RWPE1 (cell line): ENCODE data around the gene MMP14.
A peak's percentile ranks its signal among the peaks of the same experiment; 100 is the strongest.

Experiments used
- CTCF ChIA-PET: fragments of 350-600 bp; sonication (Branson Sonifier 250); formaldehyde crosslinking; extraction: SDS; loops from one replicate; lab custom pipeline; 2021; lab: Yijun Ruan, JAX
- POLR2A ChIA-PET: fragments of 400-600 bp; formaldehyde crosslinking; extraction: SDS; loops from one replicate; lab custom pipeline; 2020; ENCODE audit warnings: antibody characterized with exemption; ENCODE audit not compliant: low non-redundant PET; lab: Yijun Ruan, JAX
- DNase-seq: peaks from one replicate; pipeline ENCODE4 v3.0.0; 2012; ENCODE audit warnings: low spot score
- H3K27ac ChIP-seq: fragments of 450-650 bp; 2 replicates; pipeline ENCODE4 v1.5.1; 2017
- CTCF ChIP-seq: fragments of 450-650 bp; conservative IDR thresholded peaks from 2 replicates; pipeline ENCODE4 v1.5.1; 2017; ENCODE audit warnings: low read depth, mild to moderate bottlenecking

Gene MMP14

GRCh38 chr14:22892488-22892887, 56.1 kb downstream of the MMP14 start:
- TF ChIP-seq CTCF, result no peak
- H3K27ac ChIP-seq, result peak overlapping the region; percentile 25; the same call in 1 of the 2 replicates
- CTCF ChIA-PET, result no interaction called here
- POLR2A ChIA-PET, result interaction anchor here (0.7 kb wide), 1 partner anchor 9 kb away, joined by 3 read pairs; no protein-coding TSS in a partner anchor
- DNase-seq, result no peak

- ChIA-PET POLR2A (no interaction called here), CTCF (interaction anchor here (0.6 kb wide), 2 partner anchors 21 to 161 kb away, joined by 3 to 4 read pairs; no protein-coding TSS in a partner anchor)
- no peak for TF ChIP-seq CTCF
- no peak overlapping the region for H3K27ac ChIP-seq
- no peak for DNase-seq
These were observed 57.3 kb downstream of the MMP14 start for GRCh38 chr14:22893706-22894105.

- ChIA-PET CTCF (interaction anchor here (0.6 to 1.9 kb wide), 4 partner anchors 8 to 1438 kb away, joined by 3 to 6 read pairs (median 4); no protein-coding TSS in a partner anchor), POLR2A (no interaction called here)
- TF ChIP-seq CTCF, result no peak
- H3K27ac ChIP-seq, result no peak overlapping the region
- no peak for DNase-seq
These were observed 59.0 kb downstream of the MMP14 start for GRCh38 chr14:22895402-22895801.

- CTCF ChIA-PET, result interaction anchor here (0.7 to 1.9 kb wide), 4 partner anchors 9 to 173 kb away, joined by 3 to 5 read pairs (median 4); no protein-coding TSS in a partner anchor
- TF ChIP-seq CTCF, result no peak
- H3K27ac ChIP-seq, result no peak overlapping the region
- DNase-seq, result no peak
- POLR2A ChIA-PET, result no interaction called here
These were observed 60.0 kb downstream of the MMP14 start for GRCh38 chr14:22896356-22896755.

GRCh38 chr14:22896760-22897159, 60.4 kb downstream of the MMP14 start:
- no peak for DNase-seq
- no peak for TF ChIP-seq CTCF
- ChIA-PET CTCF (interaction anchor here (0.7 to 1.9 kb wide), 4 partner anchors 9 to 172 kb away, joined by 3 to 5 read pairs (median 4); no protein-coding TSS in a partner anchor), POLR2A (no interaction called here)
- no peak overlapping the region for H3K27ac ChIP-seq

GRCh38 chr14:22897357-22897756, 61.0 kb downstream of the MMP14 start:
- no peak for TF ChIP-seq CTCF
- DNase-seq, result no peak
- POLR2A ChIA-PET, result no interaction called here
- CTCF ChIA-PET, result interaction anchor here (0.6 to 1.9 kb wide), 3 partner anchors 10 to 31 kb away, joined by 3 to 5 read pairs (median 4); no protein-coding TSS in a partner anchor
- H3K27ac ChIP-seq, result no peak overlapping the region
